GM20431 (cell line): Measurements from ENCODE around the gene PRKACA.

Experiments
- in situ Hi-C: fragments of 300-500 bp; cut with MseI, MboI; formaldehyde crosslinking; loops from one replicate; pipeline ENCODE4 v1.15.0; 2020; ENCODE audit warnings: low sequenced_read_pairs; ENCODE audit not compliant: unreplicated experiment

The PRKACA gene

DNA sequence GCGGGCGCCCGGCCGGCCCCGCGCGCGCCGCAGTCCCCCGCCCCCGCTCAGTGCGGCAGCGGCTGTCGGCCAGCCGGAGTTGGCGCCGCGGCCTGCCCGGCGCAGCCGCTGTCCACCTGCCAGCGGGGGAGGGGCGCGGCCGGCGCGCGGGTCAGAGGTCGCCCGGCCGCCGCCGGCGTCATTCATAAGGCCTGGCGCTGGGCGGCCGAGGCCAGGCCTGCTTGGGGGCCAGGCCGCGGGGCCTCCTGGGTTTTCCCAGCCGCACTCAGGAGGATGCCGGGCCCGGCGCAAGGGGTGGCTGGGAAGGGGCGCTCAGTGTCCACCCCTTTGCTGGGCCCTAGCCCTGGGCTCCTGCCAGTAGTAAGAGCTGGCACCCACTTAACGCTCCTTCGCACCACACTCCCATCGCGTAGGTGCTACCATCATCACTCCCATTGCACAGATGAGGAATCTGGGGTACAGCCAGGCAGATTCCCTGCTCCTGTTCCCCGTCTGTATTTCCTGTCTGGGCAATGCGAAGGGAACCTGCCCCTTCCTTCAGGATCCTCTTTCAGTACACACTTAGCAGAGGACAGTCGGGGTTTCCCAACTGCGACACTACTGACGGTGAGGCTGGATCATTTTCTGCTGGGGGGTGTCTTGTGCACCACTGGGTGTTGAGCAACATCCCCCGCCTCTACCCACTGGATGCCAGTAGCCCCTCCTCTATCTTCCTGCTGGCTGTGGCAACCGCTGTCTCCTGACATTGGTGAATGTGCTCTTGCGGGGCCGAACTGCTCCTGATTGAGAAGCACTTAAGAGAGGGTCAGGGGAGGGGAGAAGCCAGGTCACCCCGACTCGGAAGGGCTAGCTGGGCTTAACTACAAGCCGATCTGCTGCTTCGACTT lies 846 bp upstream of the PRKACA start:
- in situ Hi-C loops = no loop called here

GRCh38 chr19:14116918-14117578 lies 514 bp downstream of the PRKACA start:
- in situ Hi-C loops = no loop called here

DNA sequence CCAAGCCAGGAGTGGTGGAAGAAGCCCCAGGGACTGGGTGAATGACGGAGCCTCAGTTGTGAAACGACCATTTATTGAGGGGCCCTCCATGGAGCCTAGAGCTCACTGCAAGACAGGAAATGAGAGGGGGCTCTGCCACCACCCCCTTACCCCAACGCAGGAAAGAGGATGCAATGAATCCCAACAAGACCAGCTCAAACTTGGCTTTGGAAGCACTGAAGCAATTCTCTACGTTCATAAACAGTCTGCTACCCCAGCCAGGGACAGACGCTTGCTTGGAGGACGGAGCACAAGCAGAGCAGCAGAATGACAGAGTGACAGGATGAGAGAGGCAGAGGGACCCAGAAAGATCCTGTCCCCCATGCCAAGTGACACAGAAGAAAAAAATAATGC lies 1.0 kb downstream of the PRKACA start:
- in situ Hi-C loops = no loop called here

- in situ Hi-C loops = no loop called here
Measured at GRCh38 chr19:14115756-14116155, 1.8 kb downstream of the PRKACA start.

- in situ Hi-C loops = no loop called here
Measured at GRCh38 chr19:14114854-14115253, 2.7 kb downstream of the PRKACA start.

DNA sequence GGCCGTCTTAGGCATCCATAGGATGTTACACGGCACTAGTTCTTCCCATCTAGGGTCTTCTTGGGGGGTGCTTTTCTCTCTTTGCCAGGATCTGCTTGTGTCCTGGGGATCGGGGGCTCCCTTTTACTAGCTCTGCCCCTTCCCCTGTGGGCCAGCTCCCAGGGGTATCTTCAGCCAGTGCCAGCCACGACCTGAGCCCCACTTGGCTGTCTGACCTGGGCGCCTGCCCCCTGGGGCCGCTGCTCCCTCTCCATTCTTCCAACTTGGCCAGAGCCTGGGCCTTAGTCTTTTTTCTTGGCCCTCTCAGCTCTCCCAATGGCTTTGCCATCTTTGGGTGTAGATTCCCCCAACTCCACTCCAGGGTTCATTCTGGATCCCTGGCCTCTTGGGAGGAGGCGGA lies 3.1 kb downstream of the PRKACA start:
- in situ Hi-C loops = no loop called here

DNA sequence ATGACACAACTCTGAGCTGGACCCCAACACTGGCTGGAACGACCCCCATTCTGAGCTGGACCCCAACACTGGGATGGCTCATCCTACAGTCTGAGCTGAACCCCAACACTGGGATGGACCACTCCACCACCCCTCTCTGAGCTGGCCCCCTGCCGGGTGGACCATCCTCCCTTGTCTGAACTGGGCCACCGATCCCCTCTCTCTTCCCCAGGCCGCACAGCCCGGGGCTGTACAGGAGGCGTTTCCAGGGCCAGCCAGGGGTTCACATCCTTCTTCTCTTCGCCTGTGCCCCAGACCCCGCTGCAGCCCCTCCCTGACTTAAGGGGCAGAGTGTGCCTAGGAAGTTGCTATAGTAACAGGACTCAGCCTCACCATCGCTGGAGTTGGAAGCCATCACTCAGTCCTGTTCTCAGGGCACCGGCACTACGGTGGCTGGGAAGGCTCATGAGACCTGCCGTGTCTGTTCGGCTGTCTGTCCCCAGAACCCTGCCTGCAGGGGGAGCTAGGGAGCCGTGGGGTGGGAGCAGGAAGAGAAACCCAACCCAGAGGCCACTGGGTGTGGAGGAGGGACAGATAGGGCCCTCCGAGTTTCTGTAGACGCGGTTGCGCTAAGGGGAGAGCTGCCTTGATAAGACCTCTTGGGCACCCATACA lies 3.7 kb downstream of the PRKACA start:
- in situ Hi-C loops = no loop called here

GRCh38 chr19:14112809-14113385 lies 4.7 kb downstream of the PRKACA start:
- in situ Hi-C loops = no loop called here

- in situ Hi-C loops = no loop called here
Measured at GRCh38 chr19:14112051-14112808, 5.3 kb downstream of the PRKACA start.

- in situ Hi-C loops = no loop called here
Measured at GRCh38 chr19:14111486-14111885, 6.1 kb downstream of the PRKACA start.

DNA sequence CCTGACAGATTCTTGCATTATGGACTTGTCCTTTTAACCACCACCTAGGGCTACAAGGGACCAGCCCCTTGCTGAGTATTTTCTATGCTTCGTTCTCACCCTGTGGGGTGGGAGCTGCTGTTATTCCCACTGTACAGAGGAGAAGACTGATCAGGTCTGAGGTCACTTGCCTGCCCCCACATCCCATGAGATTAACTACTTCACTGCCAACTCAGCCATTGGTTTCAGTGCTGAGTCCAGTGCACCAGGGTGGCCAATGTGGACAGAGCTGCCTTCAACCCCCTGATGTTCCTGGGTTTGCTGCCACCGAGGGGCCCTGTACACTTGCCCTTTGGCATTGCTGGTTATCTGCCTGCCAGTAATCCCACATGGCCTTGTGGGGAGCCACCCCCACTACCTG lies 6.9 kb downstream of the PRKACA start:
- in situ Hi-C loops = no loop called here

- in situ Hi-C loops = no loop called here
Measured at GRCh38 chr19:14107581-14108461, 9.7 kb downstream of the PRKACA start.

GRCh38 chr19:14106840-14107239 lies 10.7 kb downstream of the PRKACA start:
- in situ Hi-C loops = no loop called here

- in situ Hi-C loops = no loop called here
Measured at GRCh38 chr19:14105680-14106079, 11.9 kb downstream of the PRKACA start.

DNA sequence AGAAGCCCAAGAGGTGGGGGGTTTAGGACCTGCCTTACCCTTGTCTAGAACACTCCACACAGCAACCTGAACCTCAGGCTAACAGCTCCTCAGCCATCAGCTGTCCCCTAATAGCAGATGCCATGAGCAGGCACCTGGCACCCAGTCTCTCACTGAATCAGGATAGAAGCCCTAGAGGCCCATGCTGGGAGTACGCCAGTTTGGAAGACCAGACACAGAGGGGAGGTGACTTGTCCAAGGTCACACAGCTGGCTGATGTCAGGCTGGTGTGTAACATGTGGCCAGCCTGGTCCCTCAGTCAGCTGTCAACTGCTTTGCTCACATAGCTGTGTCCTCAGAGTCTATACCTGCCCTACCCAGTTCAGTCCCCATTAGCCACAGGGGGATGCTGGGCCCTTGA lies 14.3 kb downstream of the PRKACA start:
- in situ Hi-C loops = no loop called here

DNA sequence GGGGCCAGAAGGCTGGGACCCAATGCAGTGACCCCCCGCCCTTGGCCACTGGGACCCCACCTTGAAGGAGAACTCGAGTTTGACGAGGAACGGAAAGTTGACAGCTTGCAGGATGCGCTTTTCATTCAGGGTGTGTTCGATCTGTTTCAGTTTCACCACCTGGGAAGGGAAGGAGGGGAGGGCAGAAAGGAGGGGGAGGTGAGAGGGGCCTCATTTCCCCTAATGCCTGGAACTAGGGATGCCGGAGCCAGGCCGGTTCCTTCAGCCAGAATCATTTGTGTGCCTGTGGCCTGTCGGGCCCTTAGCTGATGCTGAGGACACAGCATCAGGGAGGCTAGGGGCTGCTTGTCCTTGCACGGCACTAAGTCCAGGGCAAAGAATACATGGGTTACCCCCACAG lies 14.8 kb downstream of the PRKACA start:
- in situ Hi-C loops = no loop called here

DNA sequence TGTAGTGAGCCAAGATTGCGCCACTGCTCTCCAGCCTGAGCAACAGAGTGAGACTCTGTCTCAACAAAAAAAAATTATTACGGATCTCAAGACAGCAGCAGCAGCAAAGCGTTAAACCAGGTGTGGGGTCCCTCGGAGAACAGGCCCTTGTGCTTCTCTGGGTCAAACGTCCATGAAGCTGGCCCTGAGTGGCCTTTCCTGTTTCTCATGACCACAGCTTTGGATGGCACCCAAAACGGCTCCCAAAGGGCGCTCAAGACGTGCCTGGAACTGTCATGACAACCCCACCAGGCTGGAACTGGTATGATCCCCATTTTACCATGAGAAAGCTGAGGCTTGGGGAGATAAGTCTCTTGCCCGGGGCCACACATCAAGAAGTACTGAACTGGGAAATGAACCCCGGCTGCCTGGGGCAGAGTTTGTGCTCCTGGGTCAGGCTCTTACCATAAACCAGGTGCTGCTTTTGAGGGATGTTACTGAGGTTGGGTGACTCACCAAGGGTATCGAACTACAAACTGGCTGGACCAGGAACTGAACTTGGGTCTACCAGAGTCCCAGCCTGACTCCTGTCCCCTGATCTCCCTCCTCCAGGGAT lies 15.4 kb downstream of the PRKACA start:
- in situ Hi-C loops = no loop called here

GRCh38 chr19:14101003-14101545 lies 16.5 kb downstream of the PRKACA start:
- in situ Hi-C loops = no loop called here
